HG03064 (cell line): ENCODE results near the gene SERGEF.

Source experiments
- ATAC-seq: cut with Tn5 transposase; IDR thresholded peaks from one replicate; pipeline ENCODE4 v1.9.1; 2021; ENCODE audit warnings: low read depth; ENCODE audit not compliant: unreplicated experiment

The SERGEF gene

DNA sequence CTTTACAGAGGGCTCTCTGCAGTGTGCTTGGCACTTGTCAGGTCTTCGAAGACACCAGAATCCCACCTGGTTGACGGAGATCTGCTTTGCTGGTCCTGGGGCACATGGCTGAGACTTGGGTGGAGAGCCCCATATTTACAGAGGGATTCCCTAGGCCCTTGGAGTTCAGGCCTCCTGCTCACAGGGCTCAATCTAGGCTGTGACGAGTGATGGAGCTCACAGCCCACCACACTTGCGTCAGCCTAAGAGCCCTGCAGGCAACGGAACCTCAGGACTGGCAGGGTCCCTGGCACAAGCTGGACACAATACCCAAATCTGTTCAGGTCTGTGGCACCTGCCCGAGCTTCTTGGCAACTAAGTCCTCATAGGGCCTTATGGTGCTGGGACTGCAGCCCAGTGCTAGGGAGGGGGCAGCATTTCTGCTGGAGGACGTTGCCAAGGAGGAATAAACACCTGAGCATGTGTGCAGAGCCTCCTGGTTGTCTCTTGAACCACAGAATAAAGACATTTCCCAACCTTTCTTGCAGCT lies 219.1 kb downstream of the SERGEF start:
- no peak for ATAC-seq

- ATAC-seq: no peak
Observed at GRCh38 chr11:17792161-17792560, 220.7 kb downstream of the SERGEF start.

- no peak for ATAC-seq
Observed at GRCh38 chr11:17791144-17791543, 221.7 kb downstream of the SERGEF start.

DNA sequence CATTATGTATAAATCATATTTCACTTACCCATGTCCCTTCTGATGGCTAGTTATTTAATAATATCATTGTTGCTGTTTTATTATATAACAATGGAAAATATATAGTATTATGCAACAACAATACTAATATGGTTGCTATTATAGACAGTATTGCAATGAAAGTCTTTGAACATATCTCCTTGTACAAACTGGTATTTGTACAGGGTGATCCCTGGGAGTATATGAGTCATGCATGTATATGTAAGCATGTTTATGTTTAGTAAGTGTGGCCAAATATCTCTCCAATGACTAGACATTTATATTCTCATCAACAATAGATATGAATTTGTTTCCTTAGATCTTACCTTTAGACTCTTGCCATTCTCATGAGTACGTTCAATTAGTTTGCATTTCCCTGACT lies 222.4 kb downstream of the SERGEF start:
- no peak for ATAC-seq

DNA sequence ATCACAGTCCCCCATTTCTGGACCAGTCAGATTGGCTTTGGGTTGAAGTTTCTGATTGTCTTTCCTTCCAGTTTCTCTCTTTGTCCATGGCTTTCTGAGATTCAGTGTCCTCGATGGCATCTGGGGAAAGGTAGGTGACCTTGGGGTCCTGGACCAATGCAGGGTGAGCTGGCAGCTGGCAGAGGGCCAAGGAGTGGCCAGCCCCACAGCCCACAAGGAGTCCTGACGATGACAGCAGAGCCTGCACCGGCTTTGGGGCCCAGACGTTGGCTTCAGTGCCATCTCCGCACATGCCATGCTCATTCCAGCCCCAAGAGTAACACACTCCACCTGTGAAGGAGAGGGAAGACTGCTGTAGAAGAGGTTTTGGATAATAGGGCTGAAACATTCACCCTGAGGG lies 224.8 kb downstream of the SERGEF start:
- no peak for ATAC-seq

DNA sequence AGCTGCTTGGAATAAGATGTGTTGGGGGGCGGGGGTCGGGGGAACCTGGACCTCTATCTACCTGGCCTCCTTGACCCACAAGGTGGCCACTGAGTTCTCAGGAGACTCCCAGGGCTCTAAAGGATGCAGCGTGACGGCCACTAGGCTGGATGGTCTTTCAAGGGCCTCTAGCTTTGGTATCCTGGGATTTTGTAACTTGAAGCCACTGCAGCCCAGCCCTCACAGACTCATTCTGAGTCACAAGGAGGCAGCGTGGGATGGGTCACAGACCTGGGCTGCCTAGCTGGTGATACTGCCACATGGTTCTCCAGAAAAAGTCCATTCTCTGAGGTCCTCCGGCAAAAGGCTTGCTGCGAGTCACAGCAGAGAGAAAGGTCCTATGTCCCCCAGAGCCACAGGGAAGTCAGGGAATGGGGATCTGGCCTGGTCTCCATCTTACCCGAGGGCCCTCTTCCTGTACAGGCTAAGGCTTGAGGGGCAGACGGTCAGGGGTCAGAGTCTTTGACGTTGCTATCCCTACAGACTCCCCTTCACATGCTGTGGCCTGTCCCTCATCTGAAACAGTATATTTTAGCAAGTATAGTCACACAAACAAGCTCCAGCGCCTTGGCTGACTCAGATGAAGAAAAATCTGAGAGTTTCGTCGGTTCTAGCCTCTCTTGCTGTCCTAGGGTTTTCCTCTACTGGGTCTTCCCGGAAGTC lies 225.9 kb downstream of the SERGEF start:
- ATAC-seq: no peak

- ATAC-seq: no peak
Observed at GRCh38 chr11:17783878-17784277, 229.0 kb downstream of the SERGEF start.

- no peak for ATAC-seq
Observed at GRCh38 chr11:17782603-17783337, 230.1 kb downstream of the SERGEF start.

- no peak for ATAC-seq
Observed at GRCh38 chr11:17782145-17782544, 230.7 kb downstream of the SERGEF start.

- ATAC-seq: no peak
Observed at GRCh38 chr11:17781626-17782025, 231.2 kb downstream of the SERGEF start.

- ATAC-seq: no peak
Observed at GRCh38 chr11:17781221-17781620, 231.6 kb downstream of the SERGEF start.

- no peak for ATAC-seq
Observed at GRCh38 chr11:17780668-17781067, 232.2 kb downstream of the SERGEF start.

- no peak for ATAC-seq
Observed at GRCh38 chr11:17779861-17780594, 232.8 kb downstream of the SERGEF start.

- ATAC-seq: no peak
Observed at GRCh38 chr11:17778956-17779860, 233.6 kb downstream of the SERGEF start.

DNA sequence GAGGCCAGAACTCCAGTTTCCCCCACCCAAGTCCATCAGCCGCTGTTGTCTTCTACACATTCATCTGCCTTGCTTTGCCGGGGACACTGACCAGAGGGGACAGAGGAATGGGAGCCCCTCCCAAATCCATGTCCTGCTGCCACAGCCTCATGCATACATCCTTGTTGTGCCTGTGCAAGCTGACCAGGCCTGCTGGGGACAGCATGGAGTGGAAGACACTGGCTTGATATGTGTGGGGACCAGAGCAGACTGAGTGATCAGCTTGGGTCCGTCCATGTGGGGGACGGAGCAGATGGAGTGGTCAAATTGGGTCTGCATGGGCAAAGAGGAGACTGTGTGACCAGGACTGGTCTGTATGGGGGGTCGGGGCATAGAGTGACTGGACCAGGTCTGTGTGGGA lies 234.5 kb downstream of the SERGEF start:
- ATAC-seq: no peak

DNA sequence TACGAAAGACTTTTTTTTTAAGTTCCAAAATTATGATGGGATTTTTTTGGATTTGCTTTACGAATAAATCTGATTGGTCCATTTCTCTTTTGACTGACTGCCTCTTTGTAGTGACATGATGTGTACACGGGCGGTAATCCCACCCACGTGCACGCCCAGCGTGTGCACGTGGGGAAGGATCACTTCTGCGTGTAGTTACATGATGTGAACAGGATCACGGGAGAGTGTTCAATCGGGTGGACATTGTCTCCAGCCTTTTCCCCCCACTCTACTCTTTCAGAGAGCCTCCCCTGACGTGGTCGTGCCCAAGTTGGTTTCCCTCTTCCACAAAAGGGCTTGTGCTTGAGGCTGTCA lies 235.1 kb downstream of the SERGEF start:
- ATAC-seq: no peak

GRCh38 chr11:17777086-17777737 lies 235.6 kb downstream of the SERGEF start:
- no peak for ATAC-seq

GRCh38 chr11:17776212-17776875 lies 236.5 kb downstream of the SERGEF start:
- no peak for ATAC-seq

- no peak for ATAC-seq
Observed at GRCh38 chr11:17775507-17776211, 237.2 kb downstream of the SERGEF start.
